NCI-H2171 treated with DMSO at 0.1 percent for 48 hours (cell line): Measurements from ENCODE around the gene SPOCK1.

Experiments
- DNase-seq: peaks from one replicate; lab custom pipeline; 2025; lab: John Stamatoyannopoulos, UW

SPOCK1 gene

DNA sequence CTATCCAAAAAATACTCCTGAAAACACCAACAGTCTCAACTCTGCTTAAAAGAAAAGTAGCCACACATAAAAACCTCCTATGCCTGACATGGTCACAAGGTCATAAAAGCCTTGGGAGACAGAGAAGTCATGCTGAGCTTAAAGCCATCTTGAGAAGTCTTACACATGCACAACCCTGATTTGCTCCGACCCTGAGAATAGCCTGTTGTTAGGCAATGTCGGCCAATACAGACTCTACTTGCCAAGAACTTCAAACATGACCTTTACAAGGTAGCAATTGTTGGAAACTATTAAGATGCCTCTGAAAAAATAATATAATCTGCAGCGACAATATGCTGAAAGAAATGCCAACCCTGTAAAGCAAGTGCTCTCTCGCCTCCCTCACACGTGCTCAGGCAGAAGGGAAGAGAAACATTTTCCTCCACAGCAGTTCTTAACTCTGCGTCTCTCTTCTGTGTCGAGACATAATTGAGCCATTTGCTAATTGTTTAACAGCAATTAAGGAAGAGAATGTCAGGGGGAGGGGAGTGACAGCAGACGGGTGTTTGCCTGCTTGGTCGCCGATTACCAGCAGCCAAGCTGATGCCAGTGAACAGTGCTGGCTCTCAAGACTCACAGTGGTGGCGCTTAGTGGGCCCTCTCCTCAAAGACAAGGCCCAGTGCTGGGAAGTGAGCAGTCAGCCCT, 393.6 kb downstream of the SPOCK1 start:
- DNase-seq = no peak

DNA sequence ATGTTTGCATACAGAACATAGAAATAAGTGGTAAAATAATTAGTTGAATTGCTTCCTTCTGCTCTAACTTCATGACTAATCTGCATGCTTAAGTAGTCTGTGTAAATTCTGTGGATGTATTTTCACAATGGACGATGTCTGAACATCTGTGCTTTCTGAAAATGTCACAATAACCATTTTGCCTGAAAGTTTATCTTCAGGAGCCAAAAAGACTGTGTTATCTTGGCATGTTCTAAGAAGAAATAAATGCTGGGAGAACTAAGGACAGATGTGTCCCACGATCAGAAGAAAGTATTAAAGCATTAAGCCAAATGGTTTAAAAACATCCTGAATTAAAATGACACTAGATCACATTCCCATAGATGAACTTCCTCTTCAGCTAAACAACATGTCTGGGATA, 397.6 kb downstream of the SPOCK1 start:
- no peak for DNase-seq

DNA sequence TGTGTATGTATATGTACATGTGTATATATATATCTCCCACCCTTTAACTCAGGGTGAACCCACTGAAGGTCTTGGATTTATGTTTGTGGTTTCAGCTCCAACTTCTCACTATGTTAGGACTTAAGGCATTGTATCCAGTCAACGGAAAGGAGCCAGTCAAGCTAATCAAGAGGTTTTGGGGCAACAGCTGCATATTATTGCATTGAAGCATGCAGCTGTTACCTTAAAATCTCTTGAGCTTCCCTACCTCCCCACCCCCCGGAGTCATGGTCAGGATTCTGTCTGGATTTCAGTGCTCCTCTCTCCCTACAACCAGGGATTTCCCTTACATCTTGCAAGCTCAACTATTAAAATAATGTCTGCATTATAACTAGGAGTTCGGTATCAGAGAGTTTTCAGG, 399.5 kb downstream of the SPOCK1 start:
- DNase-seq = no peak

DNA sequence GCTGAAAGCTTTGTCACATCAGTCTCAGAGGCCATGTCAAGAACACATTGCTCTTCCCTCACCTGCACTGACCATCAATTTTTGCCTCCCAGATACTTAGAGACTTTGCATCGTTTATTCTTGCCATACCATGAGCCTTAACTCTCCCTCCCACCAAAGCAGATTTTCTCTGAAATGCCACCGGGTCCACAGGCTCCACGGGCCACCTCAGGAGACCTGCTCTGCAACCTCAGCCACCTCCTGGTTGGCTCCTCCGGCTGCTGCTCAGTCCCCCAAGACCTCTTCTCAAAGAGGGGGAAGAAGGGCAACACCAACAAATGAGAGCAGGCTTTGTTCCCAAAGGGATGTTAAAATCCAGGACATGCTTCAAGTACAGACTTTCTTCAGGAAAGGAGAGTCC, 400.5 kb downstream of the SPOCK1 start:
- DNase-seq = no peak

DNA sequence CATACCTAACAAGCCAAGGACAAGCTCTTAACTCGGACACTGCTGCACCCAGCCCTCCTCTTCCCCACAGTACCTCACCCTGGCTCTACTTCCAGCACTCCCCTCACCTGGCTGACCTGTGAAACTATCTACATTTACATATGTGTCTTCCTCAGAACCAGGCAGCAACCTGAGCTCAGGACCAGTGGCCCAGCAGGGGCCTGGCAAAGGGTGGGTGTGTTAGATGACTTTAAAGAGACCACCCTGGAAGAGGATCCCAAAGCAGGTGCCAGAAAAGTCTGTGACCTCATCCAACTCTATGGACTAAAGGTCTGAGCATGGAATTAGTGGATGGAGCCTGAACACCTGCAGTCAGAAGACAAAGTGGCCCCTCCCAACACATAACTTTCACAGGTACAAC, 400.9 kb downstream of the SPOCK1 start:
- DNase-seq = no peak

DNA sequence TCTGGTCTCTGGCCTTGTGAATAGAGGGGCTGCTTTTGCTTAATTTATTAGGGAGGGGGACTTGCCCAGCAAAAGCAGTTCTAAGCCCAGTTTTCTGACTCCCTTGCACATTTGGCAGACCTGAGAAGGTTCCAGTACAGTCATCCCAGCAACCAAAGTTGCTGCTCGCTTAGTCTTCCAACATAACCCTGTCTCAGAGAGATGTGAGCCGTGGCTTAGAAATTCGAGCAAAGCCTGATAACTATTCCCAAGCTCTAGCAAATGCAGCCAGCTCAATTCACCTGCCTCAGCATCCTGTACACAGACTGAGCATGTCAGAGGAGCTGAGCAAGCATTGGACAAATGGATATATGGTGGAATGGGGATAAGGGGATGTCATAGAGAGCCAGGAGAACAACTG, 401.9 kb downstream of the SPOCK1 start:
- DNase-seq = no peak

DNA sequence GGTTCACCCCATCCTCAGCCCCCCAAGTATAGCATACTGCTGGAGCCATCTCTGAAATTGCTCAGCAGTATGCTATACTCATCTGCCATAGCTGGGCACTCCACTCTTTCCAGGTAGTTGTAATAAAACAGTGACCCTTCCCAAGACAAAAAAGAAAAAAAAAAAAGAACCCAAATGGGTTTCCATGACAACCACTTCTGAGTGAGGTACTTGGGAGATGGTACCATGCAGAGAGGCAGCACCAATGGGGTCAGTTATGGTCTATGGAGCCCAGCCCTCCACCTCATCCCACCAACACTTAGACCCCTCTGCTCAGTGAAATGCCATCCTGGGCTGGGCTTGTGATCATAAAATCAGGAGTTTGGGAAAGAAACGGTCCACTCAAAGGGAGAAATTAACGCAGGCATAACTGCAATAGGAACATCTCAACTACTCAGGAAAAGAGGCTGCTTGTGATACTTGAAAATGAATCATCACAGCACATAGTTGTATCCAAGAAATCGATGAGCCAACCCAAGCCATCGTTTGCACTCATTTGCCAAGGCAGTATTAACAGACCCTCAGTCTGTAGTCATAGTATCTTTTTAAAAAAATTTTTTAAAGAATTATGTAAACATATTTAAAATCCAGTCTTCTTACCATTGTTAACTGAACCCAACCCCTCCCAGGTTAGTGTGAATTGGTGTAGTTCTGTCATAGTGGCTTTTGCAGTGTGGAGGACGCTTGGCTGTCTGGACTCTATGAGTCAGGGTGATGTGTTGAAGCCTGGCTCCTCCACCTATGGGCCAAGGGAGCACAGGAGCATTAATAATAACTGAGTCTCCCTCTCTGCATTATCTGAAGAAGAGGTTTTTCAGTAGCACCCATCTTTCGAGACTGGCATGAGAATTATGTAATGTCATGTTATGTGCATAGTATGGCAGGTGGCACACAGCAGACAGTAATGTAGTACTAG, 402.7 kb downstream of the SPOCK1 start:
- DNase-seq = no peak

DNA sequence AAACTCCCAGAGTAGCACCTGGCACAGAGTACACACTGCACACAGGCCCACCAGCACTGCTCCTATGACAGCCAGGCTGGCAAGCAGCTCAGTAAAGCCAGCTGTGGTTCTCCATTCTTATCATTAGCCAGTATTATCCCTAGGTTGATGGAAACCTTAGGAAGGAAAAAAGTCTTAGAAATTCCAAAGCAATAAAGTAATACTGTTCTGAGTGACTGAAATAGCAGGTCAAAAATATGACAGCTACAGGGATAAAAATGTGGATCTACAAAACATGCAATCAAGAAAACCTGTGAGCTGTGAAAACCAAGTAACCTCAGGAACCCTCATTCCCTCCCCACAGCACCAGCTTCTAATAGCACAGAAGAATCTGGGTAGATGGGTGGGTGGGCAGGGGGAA, 403.5 kb downstream of the SPOCK1 start:
- no peak for DNase-seq

DNA sequence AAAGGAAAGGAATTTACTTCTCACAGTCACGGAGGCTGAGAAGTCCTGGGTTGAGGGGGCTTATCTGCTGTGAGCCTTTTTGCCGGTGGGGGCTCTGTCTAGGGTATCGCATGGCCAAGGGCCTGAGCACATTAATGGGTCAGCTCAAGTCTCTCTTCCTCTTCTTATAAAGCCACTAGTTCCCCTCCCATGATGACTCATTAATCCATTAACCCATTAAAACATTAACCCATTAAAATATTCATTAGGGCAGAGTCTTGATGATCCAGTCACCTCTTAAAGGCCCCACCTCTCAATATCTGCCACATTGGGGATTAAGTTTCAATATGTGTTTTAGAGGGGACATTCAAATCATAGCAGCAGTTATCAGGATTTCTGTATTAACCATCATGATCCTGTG, 406.3 kb downstream of the SPOCK1 start:
- no peak for DNase-seq

DNA sequence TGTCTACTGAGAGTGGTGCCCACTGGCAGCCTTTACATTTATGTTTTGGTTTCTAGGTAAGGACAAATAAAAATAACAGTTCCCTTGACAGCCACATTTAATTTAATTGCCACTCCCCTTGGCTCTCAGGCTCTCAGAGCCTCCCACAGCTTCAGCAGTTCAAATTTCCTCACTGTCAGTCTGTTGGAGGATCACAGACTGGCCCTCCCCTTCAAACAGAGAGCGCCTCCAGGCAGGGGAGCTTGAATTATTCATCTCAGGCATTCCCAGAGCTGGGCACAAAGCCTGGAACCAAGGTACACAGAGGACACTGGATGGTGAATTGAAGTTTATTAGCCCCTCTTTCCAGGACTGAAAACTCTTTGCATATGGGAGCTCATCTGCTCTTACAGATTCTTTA, 407.7 kb downstream of the SPOCK1 start:
- peak; percentile 35 for DNase-seq

DNA sequence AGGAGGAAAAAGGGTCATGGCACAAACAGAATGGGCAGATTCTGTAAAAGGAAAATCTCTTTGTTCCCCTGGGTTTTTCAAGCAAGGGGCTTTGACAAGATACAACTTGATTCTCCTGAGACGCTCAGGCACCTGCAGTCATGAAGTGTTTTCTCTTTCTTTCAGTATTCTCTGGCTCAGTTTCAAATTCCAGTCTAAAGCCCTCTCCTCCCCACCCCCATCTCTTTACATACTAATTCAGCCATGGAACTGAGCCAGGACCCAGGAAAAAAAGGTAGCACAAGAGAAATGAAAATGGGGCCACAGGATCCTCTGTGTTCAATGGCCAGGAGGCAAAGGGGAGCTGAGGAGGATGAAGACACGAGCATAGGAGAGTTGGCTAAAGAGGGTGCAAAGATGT, 408.4 kb downstream of the SPOCK1 start:
- peak; percentile 68 for DNase-seq

DNA sequence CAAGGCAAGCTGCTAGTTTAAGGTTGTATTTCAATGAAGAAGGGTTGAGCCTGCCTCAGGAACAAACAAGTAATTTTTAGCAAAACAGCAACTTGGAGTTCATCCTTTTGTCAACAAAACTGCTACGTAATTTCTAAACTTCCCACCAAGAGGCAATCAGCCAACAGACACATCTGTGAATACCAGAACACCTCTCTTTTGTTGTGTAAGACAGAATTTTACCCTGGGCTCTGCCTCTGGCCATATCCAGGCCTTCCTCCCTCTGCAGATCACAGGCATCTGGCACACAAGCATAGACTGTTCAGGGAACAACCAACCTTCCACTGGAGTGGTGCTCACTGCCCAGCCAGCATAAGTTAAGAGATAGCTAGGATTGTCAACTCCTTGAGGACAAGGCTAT, 409.0 kb downstream of the SPOCK1 start:
- no peak for DNase-seq

DNA sequence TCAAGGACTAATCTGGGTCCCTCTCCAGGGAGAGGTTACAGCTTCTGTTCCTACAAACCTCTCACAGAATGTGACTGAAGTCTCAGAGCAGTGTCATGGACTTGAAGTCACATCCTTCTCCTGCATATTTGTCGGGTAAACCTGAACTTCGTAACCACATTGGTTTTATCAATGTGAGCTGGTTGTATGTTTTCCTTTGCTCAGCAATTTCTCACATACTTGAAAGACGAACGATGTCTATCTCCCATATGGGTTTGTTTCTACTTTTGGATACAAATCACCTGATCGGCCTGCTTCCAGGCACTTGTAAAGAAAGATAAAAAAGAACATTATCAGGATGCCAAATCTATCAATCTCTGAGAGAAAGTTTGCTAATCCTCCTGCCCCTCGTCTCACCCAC, 411.0 kb downstream of the SPOCK1 start:
- no peak for DNase-seq

DNA sequence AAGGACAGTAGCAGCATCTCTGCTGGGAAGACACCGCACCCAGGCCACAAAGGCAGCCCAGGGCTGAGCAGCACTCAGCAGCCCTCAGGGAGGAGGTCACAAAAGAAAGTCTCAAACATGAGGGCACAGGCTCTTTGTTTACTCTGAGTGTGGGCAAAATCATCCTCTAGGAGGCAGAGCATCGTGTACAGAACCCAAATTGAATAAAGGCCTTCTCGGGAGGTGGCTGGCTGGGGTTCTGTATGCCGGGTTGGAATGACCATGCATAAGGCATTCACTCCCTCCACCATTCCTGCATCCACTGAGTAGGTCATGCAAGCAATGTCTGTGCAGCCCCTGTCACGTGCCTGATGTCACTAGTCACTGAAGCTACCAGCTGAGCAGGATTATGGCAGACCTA, 412.8 kb downstream of the SPOCK1 start:
- DNase-seq = no peak

DNA sequence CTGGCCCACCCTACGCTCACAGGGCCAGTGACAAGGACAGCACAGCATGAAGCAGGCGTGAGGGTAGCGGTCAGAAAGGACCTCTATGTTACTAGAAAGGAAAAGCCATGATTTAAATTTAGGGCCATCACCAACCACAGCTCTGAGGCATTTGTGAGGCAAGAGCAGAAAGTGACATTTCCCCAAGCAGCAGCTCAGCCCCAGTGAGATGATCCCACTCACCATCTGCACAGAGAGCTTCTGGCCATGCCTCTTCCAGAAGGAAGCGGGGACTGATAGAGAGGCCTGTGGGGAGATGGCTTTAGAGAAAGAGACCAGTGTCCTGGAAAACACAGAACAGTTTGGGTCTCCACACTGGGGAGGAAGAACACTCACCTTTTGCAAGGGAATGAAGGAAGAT, 413.9 kb downstream of the SPOCK1 start:
- no peak for DNase-seq

DNA sequence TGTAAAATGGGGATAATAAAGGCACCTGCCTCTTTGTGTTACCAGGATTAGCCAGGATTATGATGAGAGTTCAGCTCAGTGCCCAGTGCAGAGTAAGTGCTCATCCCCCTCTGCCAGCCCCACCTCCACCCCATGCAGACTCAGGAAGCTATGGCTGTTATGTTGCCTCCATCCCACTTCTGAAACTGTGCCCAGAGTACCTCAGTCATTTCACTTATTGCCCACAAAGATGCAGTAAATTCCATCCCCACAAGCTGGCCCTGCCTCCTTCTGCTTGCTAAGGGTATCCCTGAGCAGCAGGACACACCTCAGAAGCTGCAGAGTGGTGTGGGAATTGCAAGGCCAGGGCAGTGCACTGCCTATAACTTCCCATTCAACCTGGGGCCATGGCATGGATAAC, 415.1 kb downstream of the SPOCK1 start:
- DNase-seq = no peak

DNA sequence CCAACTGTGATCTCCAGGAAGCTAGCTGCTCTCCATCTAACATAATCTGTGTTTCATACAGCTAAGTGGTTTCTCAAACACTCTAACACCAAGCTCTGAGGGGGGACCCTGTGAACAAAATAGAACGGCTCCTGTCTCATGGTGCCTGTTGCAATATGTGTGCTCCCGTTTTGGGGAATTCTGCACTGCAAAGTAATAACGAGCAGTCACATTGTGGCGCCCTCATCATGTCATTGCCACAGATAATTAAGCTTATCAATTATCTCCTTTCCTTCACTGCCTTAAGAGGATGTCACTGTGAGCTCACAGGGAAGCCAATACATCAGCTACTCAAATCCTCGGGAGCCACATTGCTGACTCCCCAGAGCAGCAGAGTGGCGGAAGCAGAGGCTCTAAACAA, 416.2 kb downstream of the SPOCK1 start:
- no peak for DNase-seq

DNA sequence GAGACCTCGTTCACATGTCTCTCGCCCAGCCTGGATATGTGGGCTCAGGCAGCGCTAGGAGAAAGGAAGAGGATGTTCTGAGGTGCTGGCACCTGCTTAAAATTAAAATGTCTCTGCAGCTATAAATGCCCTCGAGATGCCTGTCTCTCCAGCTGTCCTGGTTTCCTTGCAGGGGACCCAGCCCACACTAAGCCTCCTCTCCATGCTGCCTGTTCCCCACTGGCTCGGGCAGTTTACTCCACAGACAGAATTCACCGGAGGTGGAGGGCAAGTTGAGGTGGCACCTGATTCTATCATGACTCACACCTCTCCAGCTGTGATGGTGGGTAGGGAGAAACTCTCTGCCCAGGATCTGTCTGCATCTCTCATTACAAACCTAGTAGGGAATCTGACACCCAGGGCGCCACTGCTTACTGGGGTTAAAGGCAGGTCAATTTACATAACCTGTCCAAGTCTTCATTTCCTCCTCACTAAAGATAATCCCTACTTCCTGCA, 420.9 kb downstream of the SPOCK1 start:
- peak; percentile 78 for DNase-seq

DNA sequence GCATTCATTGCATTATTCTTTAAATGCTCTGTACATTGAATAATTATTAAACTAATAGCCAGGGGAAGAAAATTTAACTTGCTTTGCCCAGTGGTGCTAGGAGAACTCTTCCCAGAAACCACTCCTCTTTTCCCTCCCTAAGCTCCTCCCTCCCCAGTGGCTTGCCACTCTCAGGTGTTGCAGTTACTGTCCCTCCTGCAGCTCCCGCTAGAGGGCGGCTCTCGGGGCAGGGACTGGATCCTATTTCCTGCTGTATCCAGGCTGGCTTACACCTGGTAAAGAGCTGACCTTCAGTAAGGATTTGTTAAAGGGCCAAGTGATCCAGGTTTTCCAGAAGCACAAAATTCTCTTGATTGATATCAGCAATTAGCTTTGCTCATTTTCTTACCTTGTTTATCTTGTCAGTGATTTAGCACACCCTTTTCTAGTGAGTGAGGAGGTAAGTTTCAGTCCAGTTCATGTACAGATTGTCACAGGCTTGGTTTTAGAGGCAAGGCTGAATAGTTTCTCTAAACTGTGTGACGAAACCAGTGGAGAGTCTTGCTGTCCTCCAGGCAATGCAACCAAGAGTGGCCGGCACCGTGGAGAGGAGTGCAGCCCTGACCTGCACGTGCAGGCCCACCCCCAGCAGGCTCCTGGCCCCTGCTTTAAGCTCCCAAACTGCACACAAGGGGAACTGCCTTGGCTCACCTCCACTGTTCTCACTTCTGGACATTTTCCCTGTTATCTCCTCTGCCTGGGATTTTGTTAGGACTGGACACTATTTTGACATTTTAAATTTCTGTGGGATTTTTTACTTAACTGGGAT, 423.8 kb downstream of the SPOCK1 start:
- DNase-seq = peak; percentile 62

DNA sequence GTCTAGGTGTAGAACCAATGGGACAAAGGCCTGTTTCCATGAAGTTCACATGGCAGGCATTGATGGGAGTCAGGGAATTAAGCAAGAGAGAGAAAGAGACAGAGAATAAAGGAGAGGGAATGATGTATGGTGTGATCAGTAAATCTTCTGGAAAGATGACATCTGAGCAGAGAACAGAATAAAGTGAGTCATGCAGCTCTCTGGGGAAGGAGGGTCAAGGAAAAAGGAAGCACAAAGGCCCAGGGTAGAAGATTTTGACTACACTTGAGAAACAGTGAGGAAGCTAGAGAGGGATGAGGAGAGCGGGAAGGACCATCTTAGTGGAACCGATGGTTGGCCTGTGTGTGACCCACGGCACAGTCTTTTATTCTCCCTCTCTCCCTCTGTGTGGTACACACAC, 425.9 kb downstream of the SPOCK1 start:
- no peak for DNase-seq

DNA sequence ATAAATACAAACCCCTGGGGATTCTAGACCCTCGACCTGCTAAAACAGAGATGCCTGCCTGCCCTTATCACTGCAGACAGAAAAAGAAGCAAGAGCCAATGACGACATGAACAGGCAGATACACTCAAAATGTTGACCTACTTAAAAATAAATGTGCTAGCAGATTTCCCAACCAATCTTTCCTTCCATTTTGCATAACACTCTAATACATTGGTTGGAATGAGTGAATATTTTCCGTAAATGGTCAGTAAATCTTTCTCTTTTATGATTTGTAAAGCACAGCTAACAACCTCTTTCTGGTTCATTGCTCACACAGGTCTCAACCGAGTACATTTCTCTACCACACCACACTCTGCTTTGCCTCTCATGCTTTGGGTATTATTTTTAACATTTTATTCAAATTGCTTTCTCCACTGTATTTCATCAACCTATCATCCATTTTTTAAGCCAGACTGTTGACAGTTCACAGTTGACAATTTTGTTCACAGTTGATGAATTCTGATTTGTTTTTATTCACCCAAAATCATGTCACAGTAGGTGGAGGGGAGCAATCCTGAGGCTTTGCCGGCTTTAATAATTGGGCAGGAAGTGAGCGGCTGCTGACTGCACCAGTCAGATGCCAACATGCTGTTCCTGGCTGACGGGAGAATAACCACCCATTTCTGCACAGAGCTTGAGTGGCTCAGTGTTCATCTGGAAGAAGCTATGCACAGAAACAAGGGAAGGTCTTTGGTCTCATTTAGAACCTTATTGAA, 426.6 kb downstream of the SPOCK1 start:
- DNase-seq = no peak

DNA sequence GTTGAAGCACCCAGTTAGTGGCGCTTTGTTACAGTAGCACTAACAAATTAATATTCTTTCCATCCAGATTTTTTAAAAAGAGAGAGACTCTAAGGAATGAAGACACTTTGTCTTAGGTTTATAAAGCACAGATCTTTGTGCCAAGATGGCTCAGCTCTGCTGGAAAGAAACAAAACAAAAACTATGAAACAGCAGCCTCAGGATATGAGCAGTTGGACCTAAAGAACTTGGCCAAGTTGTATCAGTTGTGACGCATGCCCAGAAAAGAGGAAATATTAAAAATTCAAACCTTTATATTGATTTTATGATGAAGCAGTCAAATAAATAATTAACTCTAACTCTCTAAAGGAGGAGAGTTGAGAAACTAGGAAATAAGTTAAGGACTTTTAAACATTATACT, 427.2 kb downstream of the SPOCK1 start:
- DNase-seq = no peak
